Naive thymus-derived CD4-positive, alpha-beta T cell (primary cell): Measurements from ENCODE around the gene TSPAN4. TPM values are rescaled to one million over a fixed set of nuclear protein-coding genes. Genes with fewer than 3 reads are reported as not detected.

Source experiments
- ATAC-seq: fragments of 150-1000 bp; cut with Tn5 transposase; 2 replicates; pipeline ENCODE4 v1.10.0; 2021; ENCODE audit warnings: mild to moderate bottlenecking, moderate library complexity
- CTCF ChIA-PET: fragments of 350-600 bp; sonication (Branson Sonifier 250); formaldehyde crosslinking; loops from one replicate; lab custom pipeline; 2021; ENCODE audit warnings: antibody characterized with exemption; lab: Charles Lee
- POLR2A ChIA-PET: fragments of 350-600 bp; sonication (Branson Sonifier 250); formaldehyde crosslinking; loops from one replicate; lab custom pipeline; 2021; ENCODE audit warnings: antibody characterized with exemption, inconsistent platforms; lab: Charles Lee
- DNase-seq, 9 donors: peaks; one replicate each; pipeline versions ENCODE4 v3.0.0 to v3.0.0-alpha.2; 2020 to 2022; ENCODE audit warnings: mixed read lengths in 1 of 9
- H3K27ac ChIP-seq: one replicate; pipeline ENCODE4 v1.7.0; 2013; ENCODE audit warnings: mild to moderate bottlenecking, low read depth, low read length, moderate library complexity
- H3K27me3 ChIP-seq, 2 donors: one replicate each; pipeline ENCODE4 v1.7.0; 2013; ENCODE audit warnings: low read length in 2 of 2, mild to moderate bottlenecking in 2 of 2, moderate library complexity in 2 of 2; ENCODE audit not compliant: control insufficient read depth in 2 of 2, insufficient read depth in 2 of 2
- H3K36me3 ChIP-seq, 3 experiments: 1 replicate in 2 of 3; 2 replicates in 1 of 3; pipeline ENCODE4 v1.7.0; 2013; ENCODE audit warnings: low read length in 3 of 3, mild to moderate bottlenecking in 3 of 3, moderate library complexity in 1 of 3; ENCODE audit not compliant: insufficient read depth in 3 of 3, control insufficient read depth in 2 of 3
- H3K4me1 ChIP-seq, 2 donors: one replicate each; pipeline ENCODE4 v1.7.0; 2013; ENCODE audit warnings: low read length in 2 of 2, mild to moderate bottlenecking in 2 of 2, moderate library complexity in 1 of 2; ENCODE audit not compliant: control insufficient read depth in 2 of 2, insufficient read depth in 2 of 2
- H3K4me3 ChIP-seq: 2 replicates; pipeline ENCODE4 v1.7.0; 2013; ENCODE audit warnings: mild to moderate bottlenecking, low read length
- H3K9me3 ChIP-seq, 3 experiments: 1 replicate in 2 of 3; 2 replicates in 1 of 3; pipeline ENCODE4 v1.7.0; 2013; ENCODE audit warnings: low read length in 3 of 3; ENCODE audit not compliant: control insufficient read depth in 2 of 3
- H3K27ac Mint-ChIP-seq, 9 donors: one replicate each; pipeline ENCODE4 v1.8.0; 2020 to 2022; ENCODE audit warnings: mixed read lengths in 9 of 9, mild to moderate bottlenecking in 8 of 9, moderate library complexity in 5 of 9, inconsistent platforms in 2 of 9
- H3K27me3 Mint-ChIP-seq, 5 donors: one replicate each; pipeline ENCODE4 v1.8.0; 2021 to 2022; ENCODE audit warnings: mixed read lengths in 5 of 5, mild to moderate bottlenecking in 1 of 5
- H3K36me3 Mint-ChIP-seq, 5 donors: one replicate each; pipeline ENCODE4 v1.8.0; 2020 to 2022; ENCODE audit warnings: mixed read lengths in 5 of 5, mild to moderate bottlenecking in 3 of 5, inconsistent platforms in 1 of 5
- H3K4me1 Mint-ChIP-seq, 7 donors: one replicate each; pipeline ENCODE4 v1.8.0; 2020 to 2022; ENCODE audit warnings: mixed read lengths in 7 of 7, mild to moderate bottlenecking in 3 of 7, inconsistent platforms in 1 of 7
- H3K4me3 Mint-ChIP-seq, 10 donors: one replicate each; pipeline ENCODE4 v1.8.0; 2020 to 2022; ENCODE audit warnings: mild to moderate bottlenecking in 10 of 10, mixed read lengths in 10 of 10, moderate library complexity in 6 of 10, inconsistent platforms in 2 of 10
- H3K9me3 Mint-ChIP-seq, 11 donors: one replicate each; pipeline ENCODE4 v1.8.0; 2020 to 2022; ENCODE audit warnings: mixed read lengths in 11 of 11, mild to moderate bottlenecking in 4 of 11, inconsistent platforms in 1 of 11, moderate library complexity in 1 of 11
- intact Hi-C, 2 donors: fragments of 100-400 bp; cut with micrococcal nuclease; formaldehyde crosslinking; loops; one replicate each; pipeline ENCODE4 v1.15.1; 2023
- polyA plus RNA-seq, 2 donors: library from polyadenylated mRNA; unstranded; fragments of 300-500 nt; fragmentation: Illumina TruSeq; gene quantifications; one replicate each; pipeline ENCODE4 v1.2.3, GENCODE V29; 2021
- total RNA-seq, 6 experiments: library from RNA in 5 of 6; stranded (reverse) in 5 of 6; gene quantifications; 1 replicate in 5 of 6; 2 replicates in 1 of 6; pipeline ENCODE4 v1.2.3 and lab custom pipeline; 2021 to 2026

TSPAN4 gene
- total and polyA plus RNA-seq, 7 experiments from 2014 or later, result 4.1 to 12.6 (median 5.7) TPM

DNA sequence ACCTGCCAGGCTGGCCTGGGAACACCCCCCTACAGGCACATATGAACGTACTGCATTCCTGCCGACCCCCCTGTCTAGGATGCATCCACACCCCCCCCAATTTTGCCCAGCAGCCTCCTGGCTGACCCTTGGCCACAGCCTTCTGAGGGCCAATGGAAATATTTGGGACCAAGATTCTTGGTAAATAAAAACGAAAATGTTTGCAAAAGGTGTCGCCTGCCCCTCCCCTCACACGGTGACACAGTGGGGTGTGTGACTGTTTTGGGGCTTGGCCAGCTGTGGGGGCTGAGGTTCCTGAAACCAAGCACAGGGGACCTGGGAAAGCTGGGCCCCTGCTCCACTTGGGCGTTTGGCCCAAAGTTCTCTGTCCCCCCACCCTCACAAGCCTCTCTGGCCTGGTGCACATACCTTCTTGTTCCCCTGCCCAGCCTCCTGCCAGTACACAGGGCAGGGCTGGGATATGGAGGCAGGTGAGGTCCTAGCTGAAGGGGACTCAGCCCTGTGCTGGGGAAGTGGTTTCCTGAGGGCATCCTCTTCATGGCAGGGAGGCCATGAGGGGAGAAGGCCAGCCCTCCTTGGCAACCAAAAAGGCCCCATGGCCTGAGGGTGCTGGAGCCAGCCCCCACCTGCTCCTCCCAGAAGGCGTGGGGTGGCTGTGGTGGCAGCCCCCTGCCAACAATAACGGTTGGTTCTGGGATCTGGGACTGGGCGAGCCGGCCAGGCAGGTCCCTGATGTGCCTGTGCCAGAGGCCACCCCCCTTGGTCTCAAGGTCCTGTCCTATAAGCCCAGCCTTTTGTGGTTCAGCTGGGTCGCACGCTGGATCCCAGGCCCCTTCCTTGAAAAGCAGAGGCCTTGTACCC lies 17.1 kb upstream of the TSPAN4 start:
- no peaks in the 10 kb centered on the region for H3K9me3 ChIP-seq
- H3K36me3 ChIP-seq, result peaks cover 0 to 46% (median 0%) of the 10 kb centered on the region in 3 experiments
- ChIA-PET CTCF (no interaction called here), POLR2A (interaction anchor here (1.0 to 6.7 kb wide), 2 partner anchors 8 to 17 kb away, joined by 3 to 32 read pairs; partner anchors contain the start of genes POLR2L and TSPAN4)
- peaks cover 0 to 11% of the 10 kb centered on the region in 2 donors for H3K27me3 ChIP-seq
- H3K9me3 Mint-ChIP-seq, result peaks cover 0 to 3% (median 0%) of the 10 kb centered on the region in 11 donors
- intact Hi-C loops, result loop anchor here in 1 of 2 donors (2.0 kb wide), 1 partner anchor 17 kb away; the partner anchor contains the start of genes POLR2L and TSPAN4
- H3K27me3 Mint-ChIP-seq, result peaks cover 11 to 30% (median 16%) of the 10 kb centered on the region in 5 donors
- ATAC-seq, result no peak
- peaks cover 0 to 43% (median 32%) of the 10 kb centered on the region in 7 donors for H3K4me1 Mint-ChIP-seq
- H3K36me3 Mint-ChIP-seq, result peaks cover 0 to 9% (median 3%) of the 10 kb centered on the region in 5 donors
- H3K4me3 Mint-ChIP-seq, result peak overlapping the region in 1 of 10 donors; percentile 12
- peaks cover 17 to 39% of the 10 kb centered on the region in 2 donors for H3K4me1 ChIP-seq
- no peak overlapping the region for H3K27ac ChIP-seq
- H3K27ac Mint-ChIP-seq, result no peak overlapping the region
- no peak for DNase-seq
- H3K4me3 ChIP-seq, result no peak overlapping the region

DNA sequence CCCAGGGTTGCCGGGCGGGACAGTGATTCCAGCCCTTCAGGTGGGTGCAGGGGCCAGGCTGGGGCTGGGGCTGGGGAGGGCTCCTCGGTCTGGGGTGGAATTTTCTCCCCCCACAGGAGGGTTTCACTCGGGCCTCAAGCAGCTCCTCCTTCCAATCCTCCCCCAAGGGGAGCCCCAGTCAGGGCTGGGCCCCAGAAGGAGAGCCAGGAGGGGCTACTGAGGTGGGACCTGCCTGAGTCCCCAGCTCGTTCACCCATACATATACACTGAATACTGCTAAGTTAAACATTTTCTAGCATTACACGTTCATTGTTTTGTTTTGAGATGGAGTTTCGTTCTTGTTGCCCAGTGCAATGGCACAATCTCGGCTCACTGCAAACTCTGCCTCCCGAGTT lies 16.4 kb upstream of the TSPAN4 start:
- H3K27ac ChIP-seq, result no peak overlapping the region
- CTCF ChIA-PET, result no interaction called here
- H3K36me3 ChIP-seq, result peaks cover 0 to 40% (median 0%) of the 10 kb centered on the region in 3 experiments
- H3K4me1 ChIP-seq, result peaks cover 13 to 39% of the 10 kb centered on the region in 2 donors
- H3K27me3 Mint-ChIP-seq, result peaks cover 12 to 35% (median 16%) of the 10 kb centered on the region in 5 donors
- peak overlapping the region; percentile 64 to 77 (median 70) for H3K4me3 Mint-ChIP-seq
- H3K27me3 ChIP-seq, result peaks cover 0 to 11% of the 10 kb centered on the region in 2 donors
- POLR2A ChIA-PET, result interaction anchor here (6.7 to 7.8 kb wide), 2 partner anchors 7 to 17 kb away, joined by 32 to 79 read pairs; partner anchors contain the start of genes PNPLA2, POLR2L and TSPAN4
- DNase-seq, result no peak
- no peak for ATAC-seq
- H3K4me1 Mint-ChIP-seq, result peaks cover 0 to 37% (median 26%) of the 10 kb centered on the region in 7 donors
- H3K27ac Mint-ChIP-seq, result peak overlapping the region in 1 of 9 donors; percentile 21
- H3K9me3 ChIP-seq, result no peaks in the 10 kb centered on the region
- peaks cover 0 to 9% (median 3%) of the 10 kb centered on the region in 5 donors for H3K36me3 Mint-ChIP-seq
- intact Hi-C loops, result loop anchor here in 1 of 2 donors (2.0 kb wide), 1 partner anchor 17 kb away; the partner anchor contains the start of genes POLR2L and TSPAN4
- no peak overlapping the region for H3K4me3 ChIP-seq
- H3K9me3 Mint-ChIP-seq, result peaks cover 0 to 3% (median 0%) of the 10 kb centered on the region in 11 donors

DNA sequence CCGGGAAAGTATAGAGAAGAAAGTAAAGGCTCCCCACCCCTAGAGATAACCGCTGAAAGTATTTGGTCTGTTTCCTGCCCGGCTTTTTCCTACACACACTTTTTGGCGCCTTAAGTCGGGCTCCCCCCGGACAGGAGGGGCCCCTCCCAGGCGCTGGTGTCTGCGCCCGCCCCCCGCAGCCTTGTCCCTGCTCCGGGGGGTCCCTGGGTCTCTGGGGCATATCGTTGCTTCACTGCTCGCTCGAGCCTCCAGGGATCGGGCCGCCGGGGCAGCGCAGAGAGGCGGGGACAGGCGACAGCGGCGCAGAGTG lies 15.9 kb upstream of the TSPAN4 start:
- peaks cover 0 to 11% of the 10 kb centered on the region in 2 donors for H3K27me3 ChIP-seq
- H3K36me3 ChIP-seq, result peaks cover 0 to 34% (median 0%) of the 10 kb centered on the region in 3 experiments
- no peaks in the 10 kb centered on the region for H3K9me3 ChIP-seq
- intact Hi-C loops, result loop anchor here in 1 of 2 donors (2.0 kb wide), 1 partner anchor 16 kb away; the partner anchor contains the start of genes POLR2L and TSPAN4
- peaks cover 13 to 41% of the 10 kb centered on the region in 2 donors for H3K4me1 ChIP-seq
- peak overlapping the region in 2 of 9 donors; percentile 21 to 52 for H3K27ac Mint-ChIP-seq
- peaks cover 0 to 35% (median 30%) of the 10 kb centered on the region in 7 donors for H3K4me1 Mint-ChIP-seq
- H3K27me3 Mint-ChIP-seq, result peaks cover 14 to 41% (median 19%) of the 10 kb centered on the region in 5 donors
- POLR2A ChIA-PET, result interaction anchor here (6.7 to 7.8 kb wide), 2 partner anchors 8 to 16 kb away, joined by 32 to 79 read pairs; partner anchors contain the start of genes PNPLA2, POLR2L and TSPAN4
- DNase-seq (no peak), ATAC-seq (peak; percentile 10)
- CTCF ChIA-PET, result no interaction called here
- H3K27ac ChIP-seq, result no peak overlapping the region
- H3K4me3 Mint-ChIP-seq, result peak overlapping the region; percentile 64 to 77 (median 70)
- peak overlapping the region; percentile 37 for H3K4me3 ChIP-seq
- peaks cover 0 to 9% (median 3%) of the 10 kb centered on the region in 5 donors for H3K36me3 Mint-ChIP-seq
- H3K9me3 Mint-ChIP-seq, result peaks cover 0 to 3% (median 0%) of the 10 kb centered on the region in 11 donors

DNA sequence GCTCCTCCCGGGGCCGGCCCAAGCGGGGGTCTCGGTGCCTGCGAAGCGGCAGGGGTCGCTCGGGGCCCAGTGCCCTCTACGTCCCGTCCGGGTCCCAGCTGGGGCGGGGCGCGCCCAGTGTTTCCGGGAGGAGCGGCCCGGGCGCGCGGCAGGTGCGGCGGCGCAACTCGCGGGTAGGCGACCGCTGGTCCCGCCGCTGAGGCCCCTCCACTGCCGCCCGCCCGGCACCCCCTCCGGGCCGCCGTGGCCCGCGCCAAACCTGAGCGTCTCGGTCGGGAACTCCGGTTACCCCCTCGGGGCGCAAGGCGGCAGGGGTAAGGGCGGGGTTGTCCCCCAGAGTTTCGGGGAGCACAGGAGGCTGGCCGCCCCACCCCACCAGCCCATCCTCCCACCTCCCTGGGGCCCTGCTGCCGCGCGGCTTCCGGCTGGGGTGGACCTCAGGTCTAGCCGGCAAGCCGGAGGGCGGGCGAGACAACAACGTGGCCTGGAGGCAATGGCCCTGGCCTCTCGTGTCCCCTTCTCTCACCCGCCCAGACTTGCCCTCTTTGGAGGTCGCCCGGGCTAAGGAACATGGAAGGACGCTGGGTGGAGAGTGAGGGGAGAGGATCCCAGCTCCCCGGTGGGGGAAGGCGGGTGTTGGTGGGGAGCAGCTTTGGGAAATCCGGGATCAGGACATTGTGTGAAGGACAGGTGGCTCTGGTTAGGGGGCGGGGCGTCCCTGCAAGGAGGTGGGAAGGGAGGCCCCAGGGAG lies 15.3 kb upstream of the TSPAN4 start:
- H3K9me3 ChIP-seq, result no peaks in the 10 kb centered on the region
- intact Hi-C loops, result loop anchor here in 1 of 2 donors (2.0 kb wide), 1 partner anchor 15 kb away; the partner anchor contains the start of genes POLR2L and TSPAN4
- peaks cover 0 to 3% (median 0%) of the 10 kb centered on the region in 11 donors for H3K9me3 Mint-ChIP-seq
- H3K4me3 ChIP-seq, result peak overlapping the region; percentile 37
- ChIA-PET POLR2A (interaction anchor here (0.7 to 7.8 kb wide), 3 partner anchors 9 to 51 kb away, joined by 3 to 79 read pairs (median 32); partner anchors contain the start of genes PNPLA2, POLR2L and TSPAN4), CTCF (no interaction called here)
- peaks cover 0 to 31% (median 29%) of the 10 kb centered on the region in 7 donors for H3K4me1 Mint-ChIP-seq
- peaks cover 14 to 45% of the 10 kb centered on the region in 2 donors for H3K4me1 ChIP-seq
- H3K36me3 ChIP-seq, result peaks cover 0 to 29% (median 0%) of the 10 kb centered on the region in 3 experiments
- ATAC-seq (peak; percentile 10), DNase-seq (peak in 1 of 9 donors; percentile 55)
- peak overlapping the region; percentile 4 to 83 (median 72) for H3K4me3 Mint-ChIP-seq
- peaks cover 14 to 44% (median 20%) of the 10 kb centered on the region in 5 donors for H3K27me3 Mint-ChIP-seq
- no peak overlapping the region for H3K27ac Mint-ChIP-seq
- H3K27me3 ChIP-seq, result peaks cover 0 to 11% of the 10 kb centered on the region in 2 donors
- peaks cover 0 to 9% (median 3%) of the 10 kb centered on the region in 5 donors for H3K36me3 Mint-ChIP-seq
- no peak overlapping the region for H3K27ac ChIP-seq

DNA sequence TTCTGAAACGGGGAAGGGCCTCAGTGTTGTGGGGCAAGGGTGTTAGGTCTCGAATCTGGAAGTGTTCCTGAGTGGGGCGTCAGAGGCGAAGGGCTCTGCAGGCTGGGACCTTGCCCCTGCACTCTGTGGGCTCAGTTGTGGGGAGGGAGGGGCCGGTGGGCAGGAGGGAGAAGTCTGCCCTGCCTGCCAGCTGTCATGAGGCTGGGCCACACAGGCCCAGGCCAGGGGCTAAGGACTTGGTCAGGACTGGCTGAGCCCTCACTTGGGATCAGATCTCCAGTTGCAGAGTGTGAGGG lies 14.8 kb upstream of the TSPAN4 start, which contains the start of gene CRACR2B:
Gene CRACR2B (plus strand): TSS at position 23 of the 296 bp plus-strand sequence. CDS start 689 bp downstream, outside the sequence.
- intact Hi-C loops, result loop anchor here in 1 of 2 donors (2.0 kb wide), 1 partner anchor 15 kb away; the partner anchor contains the start of genes POLR2L and TSPAN4
- Mint-ChIP-seq H3K4me1 (peaks cover 0 to 29% (median 25%) of the 10 kb centered on the region in 7 donors), H3K4me3 (peak within 1 kb of the TSS; percentile 64 to 83 (median 76)), H3K36me3 (peaks cover 0 to 9% (median 3%) of the 10 kb centered on the region in 5 donors), H3K27ac (no peak within 1 kb of the TSS), H3K27me3 (peaks cover 14 to 45% (median 20%) of the 10 kb centered on the region in 5 donors), H3K9me3 (peaks cover 0 to 3% (median 0%) of the 10 kb centered on the region in 11 donors)
- ATAC-seq (no peak), DNase-seq (no peak)
- Histone ChIP-seq H3K9me3 (no peaks in the 10 kb centered on the region), H3K4me1 (peaks cover 16 to 47% of the 10 kb centered on the region in 2 donors), H3K27ac (no peak within 1 kb of the TSS), H3K4me3 (peak within 1 kb of the TSS; percentile 37), H3K27me3 (peaks cover 0 to 11% of the 10 kb centered on the region in 2 donors), H3K36me3 (peaks cover 0 to 24% (median 0%) of the 10 kb centered on the region in 3 experiments)
- ChIA-PET CTCF (no interaction called here), POLR2A (interaction anchor here (0.7 to 7.8 kb wide), 4 partner anchors 9 to 51 kb away, joined by 3 to 79 read pairs (median 20); partner anchors contain the start of genes PNPLA2, POLR2L and TSPAN4)
